HL-60/S4 (cell line): ENCODE measurements around the gene OR4F6.
"Not testable (repeated sequence)": the region's sequence is repeated elsewhere in the genome, so short reads cannot be mapped to it uniquely, and the experiment has no call there.

Source experiments
- in situ Hi-C: fragments of 300-500 bp; cut with MboI; formaldehyde crosslinking; loops from 2 replicates; pipeline ENCODE4 v1.14.3; 2022; ENCODE audit warnings: low sequenced_read_pairs

The OR4F6 gene

DNA sequence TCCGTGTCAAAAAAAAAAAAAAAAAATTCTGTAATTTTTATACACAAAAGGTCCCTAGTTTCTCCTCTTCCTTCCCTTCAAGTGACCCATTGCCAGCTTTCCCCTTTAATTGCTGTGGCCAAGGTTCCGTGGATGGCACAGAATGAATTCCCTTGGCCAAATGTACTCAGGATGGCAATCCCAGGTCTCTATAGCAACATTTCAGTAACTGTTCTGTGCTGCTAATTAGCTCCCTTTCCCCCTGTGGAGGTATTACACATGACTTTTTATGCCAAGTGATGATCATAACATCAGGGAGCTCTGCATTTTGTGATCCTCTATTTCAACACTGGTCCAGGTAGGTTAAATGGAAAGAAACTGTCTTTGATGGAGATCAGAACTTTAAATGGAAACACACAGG, at the start of gene OR4F6:
Gene OR4F6, plus strand, starts transcription at position 301 of the 400 bp plus-strand sequence. CDS start 2,211 bp downstream, outside the sequence.
- in situ Hi-C loops = no loop called here

- in situ Hi-C loops = not testable (repeated sequence)
These were observed 38.5 kb upstream of the OR4F6 start for GRCh38 chr15:101764669-101765339.

GRCh38 chr15:101765340-101765671, 38.0 kb upstream of the OR4F6 start:
- in situ Hi-C loops = not testable (repeated sequence)

GRCh38 chr15:101765772-101766456, 37.4 kb upstream of the OR4F6 start:
- in situ Hi-C loops = no loop called here

DNA sequence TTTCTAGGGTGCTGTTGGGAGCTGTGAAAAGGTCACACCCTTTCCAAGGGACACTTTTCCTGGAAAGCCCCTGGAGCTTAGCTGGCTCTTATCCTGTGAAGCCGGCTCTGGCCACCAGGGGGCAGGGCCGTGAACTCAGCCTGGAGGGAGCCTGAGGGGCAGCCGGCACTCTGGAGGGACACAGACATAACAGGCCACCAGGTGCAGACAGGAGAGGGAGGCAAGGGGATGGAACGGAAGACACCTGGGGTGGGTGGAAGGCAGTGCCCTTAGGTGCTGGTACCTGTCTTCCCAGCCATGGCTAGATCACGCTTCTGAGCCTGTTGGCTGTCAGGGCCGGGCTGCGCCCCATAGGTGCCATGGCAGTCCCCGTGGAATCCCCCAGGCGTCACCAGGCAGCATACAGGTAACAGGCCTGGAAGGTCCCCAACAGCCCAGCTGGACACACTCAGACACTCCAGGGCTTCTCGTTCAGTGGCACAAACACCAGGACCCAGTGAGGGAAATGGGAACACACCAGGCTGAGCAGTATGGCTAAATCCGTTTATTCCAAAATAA, 36.1 kb upstream of the OR4F6 start:
- in situ Hi-C loops = not testable (repeated sequence)

DNA sequence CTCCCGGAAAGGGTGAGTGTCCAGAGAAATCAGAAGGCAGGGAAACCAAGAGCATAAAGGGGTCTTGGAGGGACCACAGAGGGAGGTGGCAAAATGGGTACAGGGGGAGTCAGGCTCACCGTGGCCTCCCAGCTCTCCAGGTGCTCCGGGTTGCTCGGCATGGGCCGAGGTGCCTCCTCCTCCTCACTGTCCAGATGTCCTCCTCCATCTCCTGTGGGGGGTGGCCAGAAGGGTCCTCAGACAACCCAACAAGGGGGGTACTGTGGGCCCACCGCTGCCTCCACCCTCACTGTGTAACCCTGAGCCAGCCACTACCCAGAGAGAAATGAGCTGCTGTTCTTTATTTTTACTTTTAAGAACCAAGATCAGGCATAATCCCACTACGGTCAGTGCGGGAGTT, 30.4 kb upstream of the OR4F6 start:
- in situ Hi-C loops = no loop called here

GRCh38 chr15:101773496-101774100, 29.7 kb upstream of the OR4F6 start:
- in situ Hi-C loops = no loop called here

- in situ Hi-C loops = no loop called here
These were observed 28.2 kb upstream of the OR4F6 start for GRCh38 chr15:101775136-101775535.

DNA sequence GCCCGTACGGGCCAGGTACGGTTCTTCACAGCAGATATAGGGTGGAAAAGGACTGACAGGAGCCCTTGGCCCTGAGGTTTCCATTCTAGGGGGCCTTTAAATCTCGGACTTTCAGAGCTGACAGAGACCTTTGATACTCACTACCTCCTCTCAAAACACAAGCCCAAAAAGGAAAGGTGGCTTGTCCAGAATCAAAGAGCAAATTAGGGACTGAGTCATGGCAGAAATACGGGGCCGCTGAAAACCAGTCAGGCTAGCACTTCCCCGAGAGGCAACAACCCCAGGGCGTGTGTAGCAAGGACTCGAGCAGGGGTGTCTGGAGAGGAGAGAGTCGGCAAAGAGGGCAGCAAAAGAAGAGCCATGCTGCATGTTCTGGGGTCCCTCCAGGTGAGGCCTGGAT, 24.7 kb upstream of the OR4F6 start:
- in situ Hi-C loops = not testable (repeated sequence)

DNA sequence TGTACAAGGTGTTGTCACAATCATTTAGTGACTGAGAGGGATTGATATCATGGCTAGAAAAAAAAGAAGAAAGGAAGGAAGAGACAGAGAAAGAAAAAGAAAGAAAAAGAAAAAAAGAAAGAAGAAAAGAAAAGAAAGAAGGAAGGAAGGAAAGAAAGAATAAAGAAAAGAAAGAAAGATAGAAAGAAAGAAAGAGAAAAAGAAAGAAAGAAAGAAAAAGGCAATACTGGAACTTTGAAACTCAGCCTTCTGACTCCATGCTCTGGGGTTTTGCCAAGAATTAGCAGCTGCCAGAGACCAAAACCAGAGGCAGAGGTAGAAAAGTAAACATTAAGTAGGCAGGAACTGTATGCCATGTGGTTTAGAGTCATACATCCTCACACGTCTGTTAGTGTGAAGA, 23.1 kb upstream of the OR4F6 start:
- in situ Hi-C loops = not testable (repeated sequence)

DNA sequence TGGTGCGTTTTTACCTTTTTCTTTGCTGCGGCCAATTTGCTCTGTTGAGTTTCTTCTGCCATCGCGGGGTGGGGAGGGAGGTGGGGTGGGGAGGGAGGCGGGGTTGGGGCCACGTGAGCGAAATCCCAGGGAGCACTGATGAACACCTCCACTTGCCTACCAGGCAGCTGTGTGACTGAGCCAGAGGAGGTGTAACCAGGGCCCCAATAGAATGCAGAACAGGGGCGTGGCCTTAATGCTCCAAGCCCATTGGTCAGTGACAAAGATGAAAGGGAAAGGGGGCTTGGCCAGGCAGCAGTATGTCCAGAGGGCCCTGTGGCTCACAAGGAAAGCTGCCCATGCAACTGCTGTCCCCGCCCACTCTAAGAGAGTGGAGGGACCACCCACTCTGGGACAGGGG, 21.4 kb upstream of the OR4F6 start:
- in situ Hi-C loops = no loop called here

GRCh38 chr15:101784644-101785043, 18.7 kb upstream of the OR4F6 start:
- in situ Hi-C loops = no loop called here

DNA sequence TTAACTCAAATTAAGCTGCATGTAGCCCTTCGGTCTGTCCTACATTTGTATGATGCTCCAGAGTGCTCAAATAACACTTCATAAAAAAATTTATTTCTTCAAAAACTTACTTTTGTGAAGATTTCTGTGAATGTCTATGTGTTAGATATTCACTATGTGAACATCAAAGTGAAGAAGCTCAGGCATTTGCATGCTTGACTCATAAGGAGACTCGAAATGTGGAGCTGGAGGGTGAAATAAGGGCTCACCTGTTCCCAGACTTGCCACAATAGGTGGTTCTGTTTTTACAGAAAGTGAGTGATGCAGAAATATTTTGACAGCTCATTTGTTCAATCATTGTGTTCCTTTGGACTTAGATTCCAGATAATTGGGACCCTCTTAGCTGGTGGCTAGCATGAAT, 16.9 kb upstream of the OR4F6 start:
- in situ Hi-C loops = not testable (repeated sequence)

DNA sequence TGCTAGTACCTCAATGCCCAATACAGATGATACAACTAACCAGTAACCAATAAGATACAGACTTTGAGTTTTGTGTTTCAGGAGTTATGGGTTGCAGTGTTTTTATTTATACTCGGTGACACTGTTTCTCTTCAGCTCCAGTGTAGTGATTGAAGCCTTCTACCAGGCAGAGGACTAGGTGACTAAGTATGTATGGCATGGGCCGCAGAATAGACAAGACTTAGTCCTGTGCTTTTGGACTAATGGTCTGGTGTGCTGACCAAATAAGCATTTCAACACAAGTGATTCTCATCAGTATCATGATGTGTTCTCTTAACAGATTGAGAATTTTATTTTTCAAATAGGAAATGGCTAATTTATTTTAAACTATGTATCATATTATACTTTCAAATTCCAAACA, 15.3 kb upstream of the OR4F6 start:
- in situ Hi-C loops = not testable (repeated sequence)

DNA sequence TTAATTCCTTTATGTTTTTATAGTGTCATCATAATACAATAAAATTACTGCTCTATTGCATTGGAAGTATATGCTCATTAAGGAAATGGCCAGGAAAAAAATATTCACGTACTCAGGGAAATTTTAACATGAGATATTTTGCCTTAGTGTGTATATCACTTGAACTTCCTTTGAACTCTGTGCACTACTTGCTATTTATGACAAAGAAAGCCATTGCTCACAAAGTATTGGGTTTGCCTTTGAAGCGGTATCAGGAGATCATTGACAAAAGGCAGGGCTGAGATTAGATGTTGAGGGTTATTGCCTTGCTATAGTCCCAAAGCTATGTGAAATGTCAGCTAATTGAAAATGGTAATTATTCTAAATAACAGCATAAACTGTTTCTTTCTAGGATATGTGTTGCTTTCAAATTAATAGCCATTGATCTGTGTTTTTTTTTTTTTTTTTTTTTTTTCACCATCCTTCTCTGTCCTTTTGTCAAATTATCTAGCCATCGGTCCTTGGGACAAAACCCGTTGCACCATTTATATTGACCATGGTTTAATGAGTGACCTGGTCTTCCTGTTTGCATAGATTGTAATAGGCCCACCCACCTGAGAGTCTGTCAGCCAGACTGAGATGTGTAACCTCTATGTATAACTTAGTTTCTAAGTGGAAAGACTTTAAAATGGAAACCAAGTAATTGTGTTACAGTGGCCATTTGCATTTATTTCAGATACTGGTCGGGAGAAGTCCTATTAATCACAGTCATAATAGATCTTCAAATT, 14.6 kb upstream of the OR4F6 start:
- in situ Hi-C loops = not testable (repeated sequence)

DNA sequence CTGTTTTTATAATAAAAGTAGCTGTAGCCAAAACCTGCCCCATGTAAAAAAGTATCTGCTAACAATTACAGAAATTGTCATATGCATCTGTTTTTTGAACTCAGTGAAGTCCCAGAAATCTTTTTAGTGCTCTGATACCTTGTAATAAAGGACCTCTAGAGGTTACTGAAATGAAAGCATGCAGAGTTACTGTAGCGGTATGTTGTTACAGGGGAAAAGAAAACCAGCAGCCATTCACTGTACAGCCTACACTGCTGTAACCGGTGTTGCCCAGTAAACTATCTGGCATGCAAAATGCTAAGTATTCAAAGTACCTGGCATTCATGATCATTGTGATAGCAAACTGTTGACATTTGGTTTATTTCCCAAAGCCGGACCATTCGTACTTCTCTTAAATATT, 12.6 kb upstream of the OR4F6 start:
- in situ Hi-C loops = not testable (repeated sequence)

GRCh38 chr15:101793981-101794380, 9.3 kb upstream of the OR4F6 start:
- in situ Hi-C loops = not testable (repeated sequence)

GRCh38 chr15:101795455-101795854, 7.9 kb upstream of the OR4F6 start:
- in situ Hi-C loops = no loop called here

DNA sequence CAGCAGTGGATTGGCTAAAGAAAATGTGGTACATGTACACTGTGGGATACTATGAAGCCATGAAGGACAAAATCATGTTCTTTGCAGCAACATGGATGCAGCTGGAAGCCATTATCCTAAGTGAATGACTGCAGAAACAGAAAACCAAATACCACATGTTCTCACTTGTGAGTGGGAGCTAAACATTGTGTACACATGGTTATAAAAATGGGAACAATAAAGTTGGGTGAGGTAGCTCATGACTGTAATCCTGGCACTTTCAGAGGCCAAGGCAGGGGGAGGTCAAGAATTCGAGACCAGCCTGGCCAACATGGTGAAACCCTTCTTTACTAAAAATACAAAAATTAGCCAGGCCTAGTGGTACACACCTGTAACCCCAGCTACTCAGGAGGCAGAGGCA, 3.6 kb upstream of the OR4F6 start:
- in situ Hi-C loops = no loop called here

DNA sequence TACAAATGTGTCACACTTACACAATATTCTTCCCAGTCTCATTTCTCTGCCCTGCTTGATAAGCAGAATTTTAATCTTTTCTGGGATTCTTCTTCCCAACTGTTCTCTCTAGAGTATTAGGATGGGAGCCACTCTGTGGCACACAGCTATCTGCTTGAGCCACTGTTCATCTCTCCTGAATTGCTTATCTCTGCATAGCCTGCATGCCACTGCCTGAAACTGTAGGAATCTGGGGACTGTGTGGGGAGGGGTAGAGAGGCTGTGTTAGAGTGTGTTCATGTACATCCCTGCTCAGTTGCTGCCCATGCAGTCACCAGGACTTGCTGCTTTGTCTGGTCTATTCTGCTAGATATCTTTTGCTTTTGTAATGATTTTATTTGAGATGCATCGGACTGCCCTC, 2.3 kb upstream of the OR4F6 start:
- in situ Hi-C loops = no loop called here

- in situ Hi-C loops = no loop called here
These were observed 367 bp downstream of the OR4F6 start for GRCh38 chr15:101803676-101804075.
